ENCODE measurements around the gene DIPK1A.

Gene DIPK1A

DNA sequence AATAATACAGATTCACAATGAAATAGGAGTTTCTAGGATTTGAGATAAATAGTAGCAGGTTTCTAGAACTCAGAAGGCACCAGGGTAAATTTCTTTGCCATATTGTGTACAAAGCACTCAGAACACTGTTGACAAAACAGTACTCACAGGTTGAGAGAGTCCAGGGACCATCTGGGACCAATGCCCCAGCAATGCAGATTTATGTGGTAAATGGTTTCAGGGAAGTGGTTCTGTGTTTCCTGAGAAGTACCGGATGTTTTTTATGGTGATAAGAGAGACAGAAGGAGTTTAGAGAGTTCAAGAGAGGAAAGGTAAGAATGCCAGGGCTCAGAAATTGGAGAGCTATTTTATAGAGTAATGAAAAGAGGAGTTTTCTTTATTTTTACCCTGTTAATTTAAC lies 29.6 kb upstream of the DIPK1A start:
- Histone ChIP-seq H3K9me3 (no peaks in the 10 kb centered on the region), H3K27me3 (no peaks in the 10 kb centered on the region), H3K27ac (no peak overlapping the region), H3K4me1 (ENCODE audit: control insufficient read depth in 1 of 2, insufficient read depth in 1 of 2, low read depth in 1 of 2, low read length in 1 of 2) (peaks cover 0 to 5% of the 10 kb centered on the region in 2 experiments), H3K4me3 (ENCODE audit: low read depth in 1 of 2, low read length in 1 of 2) (no peak overlapping the region), H3K36me3 (no peaks in the 10 kb centered on the region)
- TF ChIP-seq, protein P1, sequence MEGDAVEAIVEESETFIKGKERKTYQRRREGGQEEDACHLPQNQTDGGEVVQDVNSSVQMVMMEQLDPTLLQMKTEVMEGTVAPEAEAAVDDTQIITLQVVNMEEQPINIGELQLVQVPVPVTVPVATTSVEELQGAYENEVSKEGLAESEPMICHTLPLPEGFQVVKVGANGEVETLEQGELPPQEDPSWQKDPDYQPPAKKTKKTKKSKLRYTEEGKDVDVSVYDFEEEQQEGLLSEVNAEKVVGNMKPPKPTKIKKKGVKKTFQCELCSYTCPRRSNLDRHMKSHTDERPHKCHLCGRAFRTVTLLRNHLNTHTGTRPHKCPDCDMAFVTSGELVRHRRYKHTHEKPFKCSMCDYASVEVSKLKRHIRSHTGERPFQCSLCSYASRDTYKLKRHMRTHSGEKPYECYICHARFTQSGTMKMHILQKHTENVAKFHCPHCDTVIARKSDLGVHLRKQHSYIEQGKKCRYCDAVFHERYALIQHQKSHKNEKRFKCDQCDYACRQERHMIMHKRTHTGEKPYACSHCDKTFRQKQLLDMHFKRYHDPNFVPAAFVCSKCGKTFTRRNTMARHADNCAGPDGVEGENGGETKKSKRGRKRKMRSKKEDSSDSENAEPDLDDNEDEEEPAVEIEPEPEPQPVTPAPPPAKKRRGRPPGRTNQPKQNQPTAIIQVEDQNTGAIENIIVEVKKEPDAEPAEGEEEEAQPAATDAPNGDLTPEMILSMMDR (IDR thresholded peaks at IDR 0.05): no peak

DNA sequence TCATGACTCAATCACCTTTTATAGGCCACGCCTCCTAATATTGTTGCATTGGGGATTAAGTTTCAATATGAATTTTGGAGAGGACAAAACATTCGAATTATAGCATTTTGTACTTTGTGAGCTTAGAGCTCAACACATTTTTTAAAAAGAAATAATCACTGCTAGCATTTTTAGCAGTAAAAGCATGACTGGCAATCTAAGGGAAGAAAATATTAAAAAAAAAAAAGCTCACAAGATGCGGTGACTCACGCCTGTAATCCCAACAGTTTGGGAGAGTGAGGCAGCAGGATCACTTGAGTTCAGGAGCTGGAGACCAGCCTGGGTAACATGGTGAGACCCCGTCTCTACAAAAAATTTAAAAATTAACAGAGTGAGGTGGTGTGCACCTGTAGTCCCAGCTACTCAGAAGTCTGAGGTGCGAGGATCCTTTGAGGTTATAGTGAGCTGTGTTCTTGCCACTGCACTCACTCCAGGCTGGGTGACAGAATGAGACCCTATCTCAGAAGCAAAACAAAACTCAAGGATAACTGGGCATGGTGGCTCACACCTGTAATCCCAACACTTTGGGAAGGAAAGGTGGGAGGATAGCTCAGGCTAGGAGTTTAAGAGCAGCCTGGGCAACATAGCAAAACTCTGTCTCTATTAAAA lies 28.8 kb upstream of the DIPK1A start:
- Histone ChIP-seq H3K9me3 (no peaks in the 10 kb centered on the region), H3K36me3 (no peaks in the 10 kb centered on the region), H3K4me3 (ENCODE audit: low read depth in 1 of 2, low read length in 1 of 2) (no peak overlapping the region), H3K4me1 (ENCODE audit: control insufficient read depth in 1 of 2, insufficient read depth in 1 of 2, low read depth in 1 of 2, low read length in 1 of 2) (no peaks in the 10 kb centered on the region), H3K27ac (no peak overlapping the region), H3K27me3 (no peaks in the 10 kb centered on the region)
- TF ChIP-seq, protein P1 (IDR thresholded peaks at IDR 0.05): no peak

DNA sequence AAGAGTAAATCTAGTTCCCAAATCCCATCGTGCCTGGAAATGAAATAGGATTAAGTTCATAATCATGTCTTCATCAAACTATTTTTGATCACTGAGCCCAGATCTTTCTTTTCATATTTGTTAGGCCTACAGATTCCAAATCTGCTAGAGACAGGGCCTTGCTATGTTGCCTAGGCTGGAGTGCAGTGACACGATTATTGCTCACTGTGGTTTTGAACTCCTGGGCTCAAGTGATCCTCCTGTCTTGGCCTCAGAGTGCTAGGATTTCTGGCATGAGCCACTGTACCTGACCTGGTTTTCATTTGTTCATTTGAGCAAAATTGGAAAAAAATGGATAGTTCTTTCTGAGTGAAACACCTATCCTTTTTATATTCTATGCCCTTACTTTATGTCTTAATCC lies 28.0 kb upstream of the DIPK1A start:
- Histone ChIP-seq H3K27ac (no peak overlapping the region), H3K4me1 (ENCODE audit: control insufficient read depth in 1 of 2, insufficient read depth in 1 of 2, low read depth in 1 of 2, low read length in 1 of 2) (no peaks in the 10 kb centered on the region), H3K36me3 (no peaks in the 10 kb centered on the region), H3K4me3 (ENCODE audit: low read depth in 1 of 2, low read length in 1 of 2) (no peak overlapping the region), H3K9me3 (no peaks in the 10 kb centered on the region), H3K27me3 (no peaks in the 10 kb centered on the region)
- TF ChIP-seq, protein P1 (IDR thresholded peaks at IDR 0.05): no peak

DNA sequence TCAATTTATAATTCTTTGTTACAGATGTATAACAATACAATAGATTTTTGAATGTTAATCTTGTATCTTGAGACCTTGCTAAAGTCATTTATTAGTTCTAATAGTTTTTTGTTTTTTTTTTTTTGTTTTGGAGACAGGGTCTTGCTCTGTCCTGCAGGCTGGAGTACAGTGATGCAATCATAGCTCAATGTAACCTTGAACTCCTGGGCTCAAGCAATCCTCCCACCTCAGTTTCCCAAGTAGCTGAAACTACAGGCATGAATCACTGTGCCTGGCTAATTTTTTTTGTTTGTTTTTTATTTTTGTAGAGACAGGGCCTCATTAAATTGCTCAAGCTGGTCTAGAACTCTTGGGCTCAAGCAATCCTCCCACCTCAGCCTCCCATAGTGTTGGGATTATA lies 26.2 kb upstream of the DIPK1A start:
- no peak overlapping the region for H3K27ac ChIP-seq
- H3K27me3 ChIP-seq: no peaks in the 10 kb centered on the region
- H3K4me3 ChIP-seq (ENCODE audit: low read depth in 1 of 2, low read length in 1 of 2): no peak overlapping the region
- TF ChIP-seq, protein P1 (IDR thresholded peaks at IDR 0.05): no peak
- no peaks in the 10 kb centered on the region for H3K9me3 ChIP-seq
- H3K36me3 ChIP-seq: no peaks in the 10 kb centered on the region
- no peaks in the 10 kb centered on the region for H3K4me1 ChIP-seq (ENCODE audit: control insufficient read depth in 1 of 2, insufficient read depth in 1 of 2, low read depth in 1 of 2, low read length in 1 of 2)

DNA sequence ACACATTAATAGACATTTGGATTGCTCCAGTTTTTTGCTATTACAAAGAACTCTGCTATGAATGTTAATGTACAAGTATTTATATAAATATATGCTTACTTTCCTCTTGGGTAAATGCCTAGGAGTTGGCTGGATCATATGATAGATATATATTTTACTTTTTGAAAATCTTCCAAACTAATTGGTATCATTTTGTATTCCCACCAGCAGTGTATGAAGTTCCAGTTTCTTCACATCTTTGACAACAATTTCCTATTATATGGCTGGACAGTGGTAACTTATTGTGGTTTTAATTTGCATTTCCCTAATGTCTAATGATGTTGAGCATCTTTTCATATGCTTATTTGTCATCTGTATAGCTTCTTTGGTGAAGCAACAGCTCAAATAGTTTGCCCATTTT lies 23.8 kb upstream of the DIPK1A start:
- TF ChIP-seq, protein P1 (IDR thresholded peaks at IDR 0.05): no peak
- Histone ChIP-seq H3K4me1 (ENCODE audit: control insufficient read depth in 1 of 2, insufficient read depth in 1 of 2, low read depth in 1 of 2, low read length in 1 of 2) (no peaks in the 10 kb centered on the region), H3K36me3 (no peaks in the 10 kb centered on the region), H3K27ac (no peak overlapping the region), H3K9me3 (no peaks in the 10 kb centered on the region), H3K4me3 (ENCODE audit: low read depth in 1 of 2, low read length in 1 of 2) (no peak overlapping the region), H3K27me3 (no peaks in the 10 kb centered on the region)

Data from neutrophil (primary cell).